IPS DF 6.9 (cell line): ENCODE data around the gene SUPT3H.

ENCODE experiments used
- DNase-seq: peaks from one replicate; pipeline ENCODE4 v3.0.0-alpha.2; 2013; ENCODE audit warnings: low read depth, low spot score
- H3K27ac ChIP-seq: one replicate; pipeline ENCODE4 v1.5.1; 2013; ENCODE audit warnings: low read length, control low read depth
- H3K27me3 ChIP-seq: 2 replicates; pipeline ENCODE4 v1.6.1; 2013; ENCODE audit warnings: mild to moderate bottlenecking, low read length; ENCODE audit not compliant: control insufficient read depth, insufficient read depth
- H3K36me3 ChIP-seq: 2 replicates; pipeline ENCODE4 v1.6.1; 2013; ENCODE audit warnings: low read length; ENCODE audit not compliant: control insufficient read depth, insufficient read depth
- H3K4me1 ChIP-seq: 2 replicates; pipeline ENCODE4 v1.6.1; 2013; ENCODE audit warnings: low read length; ENCODE audit not compliant: control insufficient read depth, insufficient read depth
- H3K4me3 ChIP-seq: 2 replicates; pipeline ENCODE4 v1.5.1; 2013; ENCODE audit warnings: mild to moderate bottlenecking, low read length
- H3K9me3 ChIP-seq: 2 replicates; pipeline ENCODE4 v1.6.1; 2013; ENCODE audit warnings: low read length, inconsistent platforms; ENCODE audit not compliant: control insufficient read depth, insufficient read depth
- WGBS: extraction: QIAGEN DNeasy Blood & Tissue Kit; methylation state at CpG from one replicate; pipeline ENCODE4 v1.1.7; 2013; ENCODE audit warnings: mixed read lengths, missing lambda C conversion rate; ENCODE audit not compliant: insufficient read length, insufficient coverage; 5-methylcytosine and 5-hydroxymethylcytosine counted together

The SUPT3H gene

DNA sequence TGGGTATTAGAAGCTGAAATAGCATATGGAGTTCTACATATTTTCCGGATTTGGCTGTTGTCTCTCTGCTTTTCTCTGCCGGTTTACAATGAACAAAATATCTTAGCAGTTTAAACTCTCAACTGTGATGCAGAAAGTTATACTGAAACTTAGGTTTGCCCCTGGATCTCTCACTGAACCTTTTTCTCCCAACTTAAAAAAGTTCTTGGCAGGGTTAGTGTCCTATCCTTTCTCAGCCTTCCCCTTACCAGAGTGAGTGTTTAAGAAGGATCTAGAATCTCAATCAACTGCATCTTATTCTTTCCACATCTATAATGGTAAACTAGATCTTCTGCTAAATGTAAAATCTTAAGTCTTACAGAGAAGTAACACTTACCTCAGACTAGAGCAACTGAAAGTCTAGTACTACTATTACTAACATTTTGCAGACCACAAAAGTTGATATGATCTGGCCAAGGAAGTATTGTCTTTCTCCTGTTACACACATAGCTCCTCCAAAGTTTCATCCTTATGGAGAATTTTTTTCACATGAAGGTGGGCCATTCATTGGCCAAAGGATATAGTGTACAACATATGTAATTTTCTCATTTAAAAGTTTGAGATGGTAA, 441.9 kb downstream of the SUPT3H start:
- H3K27me3 ChIP-seq = no peaks in the 10 kb centered on the region
- H3K4me3 ChIP-seq = no peak overlapping the region
- no peak overlapping the region for H3K27ac ChIP-seq
- no peak for DNase-seq
- H3K9me3 ChIP-seq = no peaks in the 10 kb centered on the region
- no peaks in the 10 kb centered on the region for H3K36me3 ChIP-seq
- no peaks in the 10 kb centered on the region for H3K4me1 ChIP-seq
- WGBS = no CpG with 5 or more reads among the region's 2 CpGs

DNA sequence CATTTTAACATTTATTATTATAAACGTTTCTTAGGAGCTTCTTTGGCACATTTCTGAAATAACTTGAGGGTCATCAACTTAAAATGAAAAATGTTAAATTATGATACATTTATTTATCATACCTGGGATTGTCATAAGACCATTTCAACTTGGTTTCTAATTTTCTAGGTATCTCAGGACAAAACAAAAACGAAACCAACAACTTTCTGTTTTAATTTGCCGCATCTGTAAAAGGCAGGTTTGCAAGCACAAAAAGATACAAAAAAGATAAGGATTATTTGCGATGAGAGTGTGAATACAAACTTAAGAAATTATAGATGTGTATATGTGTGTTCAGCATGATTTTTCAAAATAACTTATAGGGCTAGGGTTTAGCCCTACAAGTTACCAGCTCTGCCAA, 444.6 kb downstream of the SUPT3H start:
- Histone ChIP-seq H3K36me3 (no peaks in the 10 kb centered on the region), H3K4me1 (no peaks in the 10 kb centered on the region), H3K27me3 (no peaks in the 10 kb centered on the region), H3K9me3 (no peaks in the 10 kb centered on the region), H3K4me3 (no peak overlapping the region), H3K27ac (no peak overlapping the region)
- no peak for DNase-seq
- 100% methylated on average over 1 of the region's 4 CpGs for WGBS

DNA sequence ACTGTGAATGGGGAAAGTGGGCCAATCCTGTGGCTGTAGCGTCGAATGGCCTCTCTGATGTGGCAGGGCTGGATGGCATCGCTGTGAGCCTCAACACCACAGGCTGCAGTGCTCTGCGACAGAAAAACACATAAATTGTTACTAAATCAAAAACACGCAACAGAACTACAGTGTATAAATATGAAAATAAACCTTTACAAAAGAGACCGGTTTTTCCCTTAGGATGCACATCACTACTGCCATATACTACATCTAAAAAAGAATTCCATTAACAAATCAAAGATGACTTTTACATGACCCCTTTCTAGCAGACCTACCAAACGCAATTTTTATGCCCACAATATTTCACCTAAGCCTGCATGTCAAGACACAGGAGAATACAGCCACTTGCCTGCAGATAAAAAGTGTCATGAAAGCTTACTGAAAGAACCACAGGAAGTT, 445.1 kb downstream of the SUPT3H start:
- DNase-seq = no peak
- no peaks in the 10 kb centered on the region for H3K4me1 ChIP-seq
- no peaks in the 10 kb centered on the region for H3K9me3 ChIP-seq
- no peaks in the 10 kb centered on the region for H3K36me3 ChIP-seq
- no peak overlapping the region for H3K27ac ChIP-seq
- no peak overlapping the region for H3K4me3 ChIP-seq
- no peaks in the 10 kb centered on the region for H3K27me3 ChIP-seq
- WGBS = no CpG with 5 or more reads among the region's 7 CpGs

DNA sequence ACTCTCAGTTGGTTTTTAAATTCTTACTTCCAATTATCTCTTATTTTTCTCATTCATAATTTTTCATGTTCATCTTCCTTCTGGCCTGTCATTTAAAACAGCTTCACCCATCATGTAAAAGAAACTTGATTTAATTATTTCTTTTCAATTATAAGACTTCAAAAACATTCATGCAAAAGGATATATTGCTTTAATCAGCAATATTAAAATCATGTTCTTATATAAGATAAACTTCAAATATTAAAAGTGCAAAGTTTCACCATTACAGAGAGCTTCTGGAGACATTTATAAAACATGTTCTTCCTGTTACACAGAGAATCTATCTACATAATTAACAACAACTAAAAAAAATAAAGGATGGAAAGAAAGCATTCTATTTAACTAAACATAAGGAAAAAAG, 446.3 kb downstream of the SUPT3H start:
- no peak for DNase-seq
- no peaks in the 10 kb centered on the region for H3K27me3 ChIP-seq
- H3K4me3 ChIP-seq = no peak overlapping the region
- no peaks in the 10 kb centered on the region for H3K36me3 ChIP-seq
- H3K4me1 ChIP-seq = no peaks in the 10 kb centered on the region
- H3K9me3 ChIP-seq = no peaks in the 10 kb centered on the region
- no peak overlapping the region for H3K27ac ChIP-seq

DNA sequence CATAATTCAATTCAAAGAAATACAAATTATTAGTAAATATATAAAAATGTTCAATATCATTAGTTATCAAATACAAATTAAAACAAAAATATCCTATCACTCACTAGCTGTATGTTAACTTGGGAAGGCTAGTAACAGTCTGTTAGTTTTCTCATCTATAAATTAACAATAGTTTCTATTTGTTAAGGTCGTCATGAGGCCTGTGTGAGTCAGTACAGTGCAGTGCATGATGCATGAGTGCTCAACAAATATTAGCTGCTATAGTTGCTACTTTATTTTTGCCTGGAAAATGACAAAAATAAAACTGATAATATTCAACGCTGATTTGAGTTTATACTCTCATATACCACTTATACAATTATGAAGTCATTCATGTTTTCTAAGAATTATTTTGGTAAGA, 451.2 kb downstream of the SUPT3H start:
- no peak for DNase-seq
- no CpG with 5 or more reads among the region's 2 CpGs for WGBS
- Histone ChIP-seq H3K27ac (no peak overlapping the region), H3K4me1 (no peaks in the 10 kb centered on the region), H3K9me3 (no peaks in the 10 kb centered on the region), H3K4me3 (no peak overlapping the region), H3K27me3 (no peaks in the 10 kb centered on the region), H3K36me3 (no peaks in the 10 kb centered on the region)

DNA sequence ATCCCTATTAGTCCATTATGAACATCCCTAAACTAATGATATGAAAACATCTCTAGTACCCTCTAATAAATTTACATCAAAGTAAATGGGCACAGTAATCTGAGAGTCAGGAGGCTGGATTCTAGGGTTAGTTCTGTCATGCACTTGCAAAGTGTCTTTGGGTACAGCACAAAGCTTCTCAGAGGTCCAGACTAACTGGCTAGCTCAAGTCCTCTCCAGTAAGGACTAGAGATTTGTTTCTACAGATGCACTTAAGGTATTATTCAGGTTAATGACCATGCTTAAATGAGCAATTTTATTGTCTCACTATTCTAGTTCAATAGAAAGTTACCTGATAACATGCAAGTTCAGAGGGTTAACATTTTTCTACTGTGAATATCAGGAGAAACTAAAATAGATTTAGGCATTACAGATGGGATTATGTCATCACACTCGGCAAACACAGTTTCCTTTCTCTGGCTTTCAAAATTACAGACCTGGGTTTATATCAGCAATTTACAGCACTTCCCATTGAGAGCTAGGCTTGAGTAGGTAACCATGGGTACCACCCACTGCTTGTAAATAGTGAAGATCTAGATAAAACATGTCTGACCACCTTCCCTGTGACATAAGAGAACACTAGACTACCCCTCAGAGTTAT, 452.5 kb downstream of the SUPT3H start:
- Histone ChIP-seq H3K4me1 (no peaks in the 10 kb centered on the region), H3K27me3 (no peaks in the 10 kb centered on the region), H3K36me3 (no peaks in the 10 kb centered on the region), H3K9me3 (no peaks in the 10 kb centered on the region), H3K4me3 (no peak overlapping the region), H3K27ac (no peak overlapping the region)
- WGBS = no CpG with 5 or more reads among the region's 1 CpG
- DNase-seq = no peak

DNA sequence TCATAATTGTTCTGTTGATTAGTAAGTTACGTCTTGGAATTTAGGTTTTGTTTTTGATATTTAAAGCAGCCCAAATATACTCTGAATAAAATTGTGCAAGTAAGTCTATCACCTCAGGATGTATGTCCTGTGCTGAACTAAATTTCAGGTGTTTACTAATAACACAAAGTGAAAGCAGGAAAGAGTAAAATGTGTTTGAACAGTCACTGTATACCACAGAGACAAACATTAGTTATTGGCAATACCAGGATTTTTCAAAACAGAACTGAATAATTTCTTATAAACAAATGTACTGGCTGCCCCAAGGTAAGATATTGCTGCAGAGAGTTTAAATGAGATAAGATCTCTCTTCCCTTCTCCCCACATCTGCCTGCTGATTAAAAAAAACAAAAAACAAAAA, 454.3 kb downstream of the SUPT3H start:
- H3K4me3 ChIP-seq = no peak overlapping the region
- no peaks in the 10 kb centered on the region for H3K36me3 ChIP-seq
- H3K9me3 ChIP-seq = no peaks in the 10 kb centered on the region
- WGBS = no CpG with 5 or more reads among the region's 1 CpG
- no peak for DNase-seq
- no peaks in the 10 kb centered on the region for H3K4me1 ChIP-seq
- no peaks in the 10 kb centered on the region for H3K27me3 ChIP-seq
- H3K27ac ChIP-seq = no peak overlapping the region

DNA sequence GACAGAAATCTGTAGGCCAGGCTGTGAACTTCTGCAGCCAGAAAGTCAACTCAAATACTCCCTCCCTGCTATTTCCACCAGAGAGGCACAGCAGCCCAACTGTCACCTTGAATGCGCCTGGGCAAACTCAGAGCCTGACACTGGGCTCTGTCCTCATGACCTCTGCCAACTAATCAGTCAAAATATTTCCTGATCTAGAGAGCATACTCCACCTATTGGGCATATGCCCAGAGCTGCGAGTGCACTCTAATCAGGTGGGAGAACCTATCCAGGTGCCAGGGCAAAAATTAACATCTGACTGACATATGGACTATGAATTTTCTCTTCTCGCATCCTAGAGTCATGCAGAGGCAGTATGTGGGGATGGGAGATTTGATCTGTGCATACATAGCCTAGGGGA, 455.9 kb downstream of the SUPT3H start:
- Histone ChIP-seq H3K27me3 (no peaks in the 10 kb centered on the region), H3K4me1 (no peaks in the 10 kb centered on the region), H3K36me3 (no peaks in the 10 kb centered on the region), H3K9me3 (no peaks in the 10 kb centered on the region), H3K27ac (no peak overlapping the region), H3K4me3 (no peak overlapping the region)
- WGBS = no CpG with 5 or more reads among the region's 3 CpGs
- DNase-seq = no peak

DNA sequence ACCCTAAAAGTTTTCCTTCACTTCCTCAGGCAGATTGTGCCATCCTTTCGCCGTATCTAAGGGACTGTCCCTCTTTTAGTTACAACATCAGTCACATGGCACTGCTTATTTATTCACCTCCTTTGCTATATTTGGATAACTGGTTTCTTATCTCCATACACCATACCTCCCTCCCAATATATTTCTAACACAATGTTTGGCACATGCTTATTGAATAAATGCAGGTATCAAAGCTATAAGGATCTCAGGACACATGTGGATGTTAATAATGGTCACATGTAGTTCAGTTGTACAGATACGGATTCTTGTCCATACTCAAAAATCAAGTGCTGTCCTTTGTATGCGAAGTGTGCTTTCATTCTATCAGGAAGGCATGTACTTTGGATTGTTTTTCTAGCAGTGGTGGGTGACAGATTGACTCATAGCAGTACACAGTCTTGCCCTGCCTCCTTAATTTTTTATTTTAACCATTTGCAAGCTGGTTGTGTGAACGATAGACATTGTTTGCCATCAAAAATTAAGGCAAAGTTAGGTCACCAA, 456.7 kb downstream of the SUPT3H start:
- H3K9me3 ChIP-seq = no peaks in the 10 kb centered on the region
- no peaks in the 10 kb centered on the region for H3K36me3 ChIP-seq
- H3K4me3 ChIP-seq = no peak overlapping the region
- H3K27me3 ChIP-seq = no peaks in the 10 kb centered on the region
- no peaks in the 10 kb centered on the region for H3K4me1 ChIP-seq
- WGBS = no CpG with 5 or more reads among the region's 5 CpGs
- no peak for DNase-seq
- no peak overlapping the region for H3K27ac ChIP-seq

DNA sequence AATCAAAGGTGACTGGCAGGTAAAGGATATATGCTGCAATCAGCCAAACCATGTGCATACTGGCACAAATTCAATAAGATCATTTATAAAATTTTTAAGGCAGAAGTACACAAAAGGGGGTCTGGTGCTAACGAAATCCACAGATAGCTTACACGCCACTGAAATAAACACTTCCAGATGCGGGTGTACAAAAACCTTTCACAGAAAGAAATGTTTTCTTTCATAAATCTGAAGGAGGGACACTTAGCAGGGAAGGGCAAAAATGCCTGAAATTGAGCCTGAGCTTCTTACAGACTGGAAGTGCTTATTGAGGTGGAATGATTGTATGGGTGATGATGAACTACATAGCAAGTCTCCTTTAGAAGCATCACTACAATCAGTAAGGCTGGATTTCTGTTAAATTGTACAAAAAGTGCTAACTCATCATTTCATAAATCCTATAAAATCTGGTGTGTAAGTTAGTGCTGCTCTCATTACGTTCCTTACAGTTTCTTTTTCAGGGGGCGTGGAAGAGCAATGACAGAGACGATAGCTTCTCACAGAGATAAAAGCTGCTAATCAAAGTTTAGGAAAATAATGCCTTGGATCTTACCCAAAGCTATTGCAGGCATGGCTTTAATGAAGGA, 458.9 kb downstream of the SUPT3H start:
- WGBS = no CpG with 5 or more reads among the region's 6 CpGs
- H3K4me3 ChIP-seq = no peak overlapping the region
- no peak overlapping the region for H3K27ac ChIP-seq
- no peaks in the 10 kb centered on the region for H3K36me3 ChIP-seq
- H3K4me1 ChIP-seq = no peaks in the 10 kb centered on the region
- no peaks in the 10 kb centered on the region for H3K9me3 ChIP-seq
- DNase-seq = no peak
- H3K27me3 ChIP-seq = no peaks in the 10 kb centered on the region
